HCT116 (cell line): ENCODE data around the gene IPCEF1. TPM values are rescaled to one million over a fixed set of nuclear protein-coding genes. Genes with fewer than 3 reads are reported as not detected.

Source experiments
- ATAC-seq: fragments of 200-7000 bp; cut with Tn5 transposase; 2 replicates; pipeline ENCODE4 v1.9.1; 2020; ENCODE audit warnings: mild to moderate bottlenecking, moderate library complexity
- BruUV-seq: library from RNA; stranded (reverse); fragments of 400-500 nt; replicated peaks from 2 replicates; lab custom pipeline; 2021; lab: Mats Ljungman, UMichigan
- CTCF ChIA-PET: fragments of 300-600 bp; sonication (Branson Sonifier 250); formaldehyde crosslinking; loops from one replicate; lab custom pipeline; 2021; ENCODE audit warnings: antibody characterized with exemption; lab: Charles Lee
- POLR2A ChIA-PET: fragments of 300-600, 350-600 bp; sonication (Branson Sonifier 250); formaldehyde crosslinking; loops from one replicate; lab custom pipeline; 2021; ENCODE audit warnings: antibody characterized with exemption; lab: Charles Lee
- RAD21 ChIA-PET, 2 experiments: fragments of 300-600 bp; sonication (Branson Sonifier 250); formaldehyde crosslinking; loops; one replicate each; lab custom pipeline; 2023; ENCODE audit warnings: low total read pairs in 2 of 2; ENCODE audit not compliant: uncharacterized antibody in 2 of 2, unreplicated experiment in 2 of 2, low non-redundant PET in 1 of 2; lab: Charles Lee
- DNase-seq: peaks from one replicate; pipeline ENCODE4 v3.0.0-alpha.2; 2010; ENCODE audit warnings: low read depth, low spot score
- H2AFZ ChIP-seq: fragments of 200-600 bp; shearing (Covaris generic), sonication (generic); 2 replicates; pipeline ENCODE4 v1.6.1; 2017; ENCODE audit warnings: low read depth, mixed run types, mixed read lengths, antibody characterized with exemption, low read length; ENCODE audit not compliant: poor library complexity, severe bottlenecking
- H3K27ac ChIP-seq: 2 replicates; pipeline ENCODE4 v1.5.1; 2012; ENCODE audit warnings: low read depth, low read length
- H3K27me3 ChIP-seq: fragments of 200-600 bp; sonication (generic); 2 replicates; pipeline ENCODE4 v1.6.1; 2016; ENCODE audit warnings: mixed run types, low read length, mixed read lengths; ENCODE audit not compliant: insufficient read depth
- H3K36me3 ChIP-seq, 2 experiments: fragments of 200-500 bp in 1 of 2; fragments of 200-600 bp in 1 of 2; sonication (Bioruptor generic) in 1 of 2; sonication (generic) in 1 of 2; 2 replicates each; pipeline versions ENCODE4 v1.5.1 to v1.6.1; 2014 to 2016; ENCODE audit warnings: low read length in 2 of 2, inconsistent platforms in 1 of 2, mixed read lengths in 1 of 2, mixed run types in 1 of 2; ENCODE audit not compliant: insufficient read depth in 2 of 2, control insufficient read depth in 1 of 2
- H3K4me1 ChIP-seq, 2 experiments: fragments of 200-600 bp in 1 of 2; sonication (generic) in 1 of 2; 2 replicates each; pipeline versions ENCODE4 v1.5.1 to v1.6.1; 2012 to 2017; ENCODE audit warnings: low read length in 2 of 2, inconsistent platforms in 1 of 2, mild to moderate bottlenecking in 1 of 2, mixed read lengths in 1 of 2, mixed run types in 1 of 2, moderate library complexity in 1 of 2; ENCODE audit not compliant: insufficient read depth in 2 of 2, control insufficient read depth in 1 of 2
- H3K4me2 ChIP-seq: fragments of 200-600 bp; sonication (generic); 2 replicates; pipeline ENCODE4 v1.6.1; 2017; ENCODE audit warnings: mixed run types, low read length, mixed read lengths
- H3K4me3 ChIP-seq, 2 experiments: fragments of 200-600 bp in 1 of 2; sonication (generic) in 1 of 2; replicated peaks in 1 of 2; 2 replicates each; pipeline ENCODE4 v1.5.1; 2011 to 2016; ENCODE audit warnings: low read length in 2 of 2, control low read depth in 1 of 2, low read depth in 1 of 2, mild to moderate bottlenecking in 1 of 2, mixed read lengths in 1 of 2, mixed run types in 1 of 2
- H3K79me2 ChIP-seq: fragments of 200-600 bp; sonication (generic); 2 replicates; pipeline ENCODE4 v1.6.1; 2017; ENCODE audit warnings: mild to moderate bottlenecking, mixed run types, low read length, moderate library complexity, mixed read lengths; ENCODE audit not compliant: insufficient read depth
- H3K9ac ChIP-seq: fragments of 200-600 bp; sonication (generic); 2 replicates; pipeline ENCODE4 v1.6.1; 2016; ENCODE audit warnings: low read length, mixed read lengths
- H3K9me2 ChIP-seq: fragments of 200-600 bp; sonication (generic), shearing (Covaris generic); 2 replicates; pipeline ENCODE4 v1.6.1; 2017; ENCODE audit warnings: mixed run types, mild to moderate bottlenecking, moderate library complexity; ENCODE audit not compliant: insufficient read depth
- H3K9me3 ChIP-seq, 2 experiments: fragments of 200-500 bp in 1 of 2; fragments of 200-600 bp in 1 of 2; sonication (Bioruptor generic) in 1 of 2; sonication (generic) in 1 of 2; 2 replicates each; pipeline ENCODE4 v1.6.1; 2014 to 2017; ENCODE audit warnings: low read length in 2 of 2, mixed read lengths in 2 of 2, inconsistent platforms in 1 of 2, low read depth in 1 of 2, mild to moderate bottlenecking in 1 of 2, mixed run types in 1 of 2, moderate library complexity in 1 of 2; ENCODE audit not compliant: control insufficient read depth in 1 of 2, insufficient read depth in 1 of 2
- H4K20me1 ChIP-seq: fragments of 200-600 bp; sonication (generic), shearing (Covaris generic); 2 replicates; pipeline ENCODE4 v1.6.1; 2017; ENCODE audit warnings: mixed run types, mild to moderate bottlenecking, moderate library complexity; ENCODE audit not compliant: insufficient read depth
- CEBPB ChIP-seq: IDR thresholded peaks from 2 replicates; pipeline ENCODE4 v1.6.1; 2012; ENCODE audit warnings: low read depth
- ELF1 ChIP-seq: IDR thresholded peaks from 2 replicates; pipeline ENCODE4 v1.6.1; 2012; ENCODE audit warnings: low read depth, borderline replicate concordance
- EZH2 ChIP-seq: fragments of 200-600 bp; sonication (generic); IDR thresholded peaks from 2 replicates; pipeline ENCODE4 v1.6.1; 2017; ENCODE audit warnings: antibody characterized with exemption, mixed run types
- EZH2phosphoT487 ChIP-seq: fragments of 200-600 bp; IDR thresholded peaks from 2 replicates; pipeline ENCODE4 v1.6.1; 2018; ENCODE audit warnings: antibody characterized with exemption, borderline replicate concordance
- FOSL1 ChIP-seq: IDR thresholded peaks from 2 replicates; pipeline ENCODE4 v1.6.1; 2012; ENCODE audit warnings: low read depth
- JUND ChIP-seq: IDR thresholded peaks from 2 replicates; pipeline ENCODE4 v1.6.1; 2012
- POLR2A ChIP-seq: IDR thresholded peaks from 2 replicates; pipeline ENCODE4 v1.7.0; 2011; ENCODE audit warnings: borderline replicate concordance; ENCODE audit not compliant: insufficient read depth, insufficient read length; ENCODE audit errors: extremely low read depth
- POLR2AphosphoS5 ChIP-seq: IDR thresholded peaks from 2 replicates; pipeline ENCODE4 v1.6.1; 2011; ENCODE audit warnings: mild to moderate bottlenecking, low read depth, low read length, moderate library complexity
- RAD21 ChIP-seq: IDR thresholded peaks from 2 replicates; pipeline ENCODE4 v1.6.1; 2012; ENCODE audit warnings: low read depth, mild to moderate bottlenecking
- SP1 ChIP-seq: IDR thresholded peaks from 2 replicates; pipeline ENCODE4 v1.6.1; 2012; ENCODE audit warnings: low read depth
- SRF ChIP-seq: IDR thresholded peaks from 2 replicates; pipeline ENCODE4 v1.6.1; 2012; ENCODE audit warnings: low read depth
- TCF7L2 ChIP-seq: IDR thresholded peaks from 2 replicates; pipeline ENCODE4 v1.7.0; 2011; ENCODE audit warnings: borderline replicate concordance, inconsistent platforms; ENCODE audit not compliant: insufficient read depth, insufficient read length; ENCODE audit errors: extremely low read depth
- YY1 ChIP-seq: IDR thresholded peaks from 2 replicates; pipeline ENCODE4 v1.6.1; 2011; ENCODE audit warnings: low read length, low read depth, moderate library complexity, mild to moderate bottlenecking; ENCODE audit not compliant: insufficient replicate concordance; ENCODE audit errors: extremely low read depth
- ZFX ChIP-seq: fragments of 450-650 bp; IDR thresholded peaks from 2 replicates; pipeline ENCODE4 v1.6.1; 2017
- ZNF274 ChIP-seq: fragments of 200-500 bp; sonication (Bioruptor generic); IDR thresholded peaks from 2 replicates; pipeline ENCODE4 v1.6.1; 2014; ENCODE audit warnings: mild to moderate bottlenecking, low read depth, low read length, inconsistent platforms
- intact Hi-C: fragments of 100-400 bp; cut with micrococcal nuclease; formaldehyde crosslinking; loops from 2 replicates; pipeline ENCODE4 v1.10.0; 2022
- total RNA-seq: library from RNA; stranded (reverse); gene quantifications from one replicate; pipeline ENCODE4 v1.2.1, GENCODE V29; 2021; ENCODE audit not compliant: unreplicated experiment
- TF ChIP-seq, protein P1 (sequence below): IDR thresholded peaks from 2 replicates; pipeline ENCODE4 v1.6.1; 2012; ENCODE audit warnings: low read depth
- TF ChIP-seq, protein P2 (sequence below): IDR thresholded peaks from 2 replicates; pipeline ENCODE4 v1.6.1; 2012
- TF ChIP-seq, protein P3 (sequence below): IDR thresholded peaks from 2 replicates; pipeline ENCODE4 v1.6.1; 2011; ENCODE audit warnings: mild to moderate bottlenecking, low read length, moderate library complexity; ENCODE audit not compliant: insufficient replicate concordance; ENCODE audit errors: extremely low read depth
- TF ChIP-seq, protein P4 (sequence below), 3 experiments: fragments of 200-600 bp in 1 of 3; sonication (generic) in 1 of 3; IDR thresholded peaks in 2 of 3; conservative IDR thresholded peaks in 1 of 3; 2 replicates each; pipeline ENCODE4 v1.5.1; 2012 to 2017; ENCODE audit warnings: low read depth in 2 of 3, low read length in 2 of 3, antibody characterized with exemption in 1 of 3, borderline replicate concordance in 1 of 3, control low read depth in 1 of 3, mild to moderate bottlenecking in 1 of 3, mixed read lengths in 1 of 3, mixed run types in 1 of 3, moderate library complexity in 1 of 3; ENCODE audit not compliant: insufficient read depth in 1 of 3

The IPCEF1 gene
- total RNA-seq, 1 experiment from 2014 or later = 0.32 TPM

DNA sequence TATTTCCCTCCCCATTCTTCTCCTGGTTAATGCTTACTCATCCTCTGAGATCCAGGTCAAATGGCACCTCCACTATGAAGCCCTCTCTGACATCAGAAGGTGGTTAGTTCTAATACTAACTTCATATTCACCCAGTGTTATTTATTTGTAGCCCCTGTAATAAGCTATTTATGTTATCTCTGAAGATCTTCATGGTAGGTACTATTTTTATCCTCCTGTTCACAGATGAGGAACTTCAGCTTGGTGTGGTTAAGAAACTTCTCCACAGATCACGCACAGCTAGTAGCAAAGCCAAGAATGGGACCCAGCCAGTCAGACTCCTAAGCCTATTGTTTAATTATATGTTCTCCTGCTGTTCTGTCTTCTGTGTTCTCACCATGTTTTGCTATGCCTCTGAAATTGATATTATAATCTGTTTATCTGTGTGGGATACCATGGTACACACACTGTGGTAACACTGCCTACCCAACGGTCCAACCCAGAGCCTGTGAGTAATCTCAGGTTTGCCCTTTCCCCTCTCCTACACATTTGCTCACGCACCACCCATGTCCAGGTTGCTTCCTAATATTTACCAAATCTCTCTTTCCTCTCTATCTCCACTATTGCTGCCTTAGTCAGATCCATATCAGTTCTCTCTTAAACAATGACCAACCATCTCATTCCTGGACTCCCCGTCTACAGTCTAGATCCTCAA lies 98.4 kb downstream of the IPCEF1 start:
- Histone ChIP-seq H3K4me3 (no peak overlapping the region), H3K36me3 (no peaks in the 10 kb centered on the region), H3K27me3 (no peaks in the 10 kb centered on the region), H3K27ac (no peak overlapping the region), H3K79me2 (no peaks in the 10 kb centered on the region), H3K9me3 (0 out of 4 replicates have a peak, but pooled peaks cover 0 to 4% of the 10 kb centered on the region in 2 experiments), H4K20me1 (no peaks in the 10 kb centered on the region), H3K4me1 (no peaks in the 10 kb centered on the region), H3K9ac (no peak overlapping the region), H3K9me2 (no peaks in the 10 kb centered on the region), H2AFZ (no peak overlapping the region), H3K4me2 (no peak overlapping the region)
- BruUV-seq = no TSS peak
- CTCF ChIA-PET = no interaction called here
- POLR2A ChIA-PET = no interaction called here
- RAD21 ChIA-PET = no interaction called here
- no peak for ATAC-seq
- DNase-seq = no peak
- TF ChIP-seq, protein P1, sequence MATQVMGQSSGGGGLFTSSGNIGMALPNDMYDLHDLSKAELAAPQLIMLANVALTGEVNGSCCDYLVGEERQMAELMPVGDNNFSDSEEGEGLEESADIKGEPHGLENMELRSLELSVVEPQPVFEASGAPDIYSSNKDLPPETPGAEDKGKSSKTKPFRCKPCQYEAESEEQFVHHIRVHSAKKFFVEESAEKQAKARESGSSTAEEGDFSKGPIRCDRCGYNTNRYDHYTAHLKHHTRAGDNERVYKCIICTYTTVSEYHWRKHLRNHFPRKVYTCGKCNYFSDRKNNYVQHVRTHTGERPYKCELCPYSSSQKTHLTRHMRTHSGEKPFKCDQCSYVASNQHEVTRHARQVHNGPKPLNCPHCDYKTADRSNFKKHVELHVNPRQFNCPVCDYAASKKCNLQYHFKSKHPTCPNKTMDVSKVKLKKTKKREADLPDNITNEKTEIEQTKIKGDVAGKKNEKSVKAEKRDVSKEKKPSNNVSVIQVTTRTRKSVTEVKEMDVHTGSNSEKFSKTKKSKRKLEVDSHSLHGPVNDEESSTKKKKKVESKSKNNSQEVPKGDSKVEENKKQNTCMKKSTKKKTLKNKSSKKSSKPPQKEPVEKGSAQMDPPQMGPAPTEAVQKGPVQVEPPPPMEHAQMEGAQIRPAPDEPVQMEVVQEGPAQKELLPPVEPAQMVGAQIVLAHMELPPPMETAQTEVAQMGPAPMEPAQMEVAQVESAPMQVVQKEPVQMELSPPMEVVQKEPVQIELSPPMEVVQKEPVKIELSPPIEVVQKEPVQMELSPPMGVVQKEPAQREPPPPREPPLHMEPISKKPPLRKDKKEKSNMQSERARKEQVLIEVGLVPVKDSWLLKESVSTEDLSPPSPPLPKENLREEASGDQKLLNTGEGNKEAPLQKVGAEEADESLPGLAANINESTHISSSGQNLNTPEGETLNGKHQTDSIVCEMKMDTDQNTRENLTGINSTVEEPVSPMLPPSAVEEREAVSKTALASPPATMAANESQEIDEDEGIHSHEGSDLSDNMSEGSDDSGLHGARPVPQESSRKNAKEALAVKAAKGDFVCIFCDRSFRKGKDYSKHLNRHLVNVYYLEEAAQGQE = no peak
- TF ChIP-seq SRF = no peak
- TF ChIP-seq YY1 = no peak
- TF ChIP-seq SP1 = no peak
- no peak for TF ChIP-seq FOSL1
- TF ChIP-seq POLR2A = no peak
- no peak for TF ChIP-seq RAD21
- TF ChIP-seq EZH2 = no peak
- TF ChIP-seq EZH2phosphoT487 = no peak
- TF ChIP-seq ZNF274 = no peak
- TF ChIP-seq, protein P2, sequence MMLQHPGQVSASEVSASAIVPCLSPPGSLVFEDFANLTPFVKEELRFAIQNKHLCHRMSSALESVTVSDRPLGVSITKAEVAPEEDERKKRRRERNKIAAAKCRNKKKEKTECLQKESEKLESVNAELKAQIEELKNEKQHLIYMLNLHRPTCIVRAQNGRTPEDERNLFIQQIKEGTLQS = no peak
- no peak for TF ChIP-seq POLR2AphosphoS5
- TF ChIP-seq ZFX = no peak
- TF ChIP-seq, protein P3, sequence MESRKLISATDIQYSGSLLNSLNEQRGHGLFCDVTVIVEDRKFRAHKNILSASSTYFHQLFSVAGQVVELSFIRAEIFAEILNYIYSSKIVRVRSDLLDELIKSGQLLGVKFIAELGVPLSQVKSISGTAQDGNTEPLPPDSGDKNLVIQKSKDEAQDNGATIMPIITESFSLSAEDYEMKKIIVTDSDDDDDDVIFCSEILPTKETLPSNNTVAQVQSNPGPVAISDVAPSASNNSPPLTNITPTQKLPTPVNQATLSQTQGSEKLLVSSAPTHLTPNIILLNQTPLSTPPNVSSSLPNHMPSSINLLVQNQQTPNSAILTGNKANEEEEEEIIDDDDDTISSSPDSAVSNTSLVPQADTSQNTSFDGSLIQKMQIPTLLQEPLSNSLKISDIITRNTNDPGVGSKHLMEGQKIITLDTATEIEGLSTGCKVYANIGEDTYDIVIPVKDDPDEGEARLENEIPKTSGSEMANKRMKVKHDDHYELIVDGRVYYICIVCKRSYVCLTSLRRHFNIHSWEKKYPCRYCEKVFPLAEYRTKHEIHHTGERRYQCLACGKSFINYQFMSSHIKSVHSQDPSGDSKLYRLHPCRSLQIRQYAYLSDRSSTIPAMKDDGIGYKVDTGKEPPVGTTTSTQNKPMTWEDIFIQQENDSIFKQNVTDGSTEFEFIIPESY = no peak
- no peak for TF ChIP-seq JUND
- TF ChIP-seq TCF7L2 = no peak
- TF ChIP-seq, protein P4, sequence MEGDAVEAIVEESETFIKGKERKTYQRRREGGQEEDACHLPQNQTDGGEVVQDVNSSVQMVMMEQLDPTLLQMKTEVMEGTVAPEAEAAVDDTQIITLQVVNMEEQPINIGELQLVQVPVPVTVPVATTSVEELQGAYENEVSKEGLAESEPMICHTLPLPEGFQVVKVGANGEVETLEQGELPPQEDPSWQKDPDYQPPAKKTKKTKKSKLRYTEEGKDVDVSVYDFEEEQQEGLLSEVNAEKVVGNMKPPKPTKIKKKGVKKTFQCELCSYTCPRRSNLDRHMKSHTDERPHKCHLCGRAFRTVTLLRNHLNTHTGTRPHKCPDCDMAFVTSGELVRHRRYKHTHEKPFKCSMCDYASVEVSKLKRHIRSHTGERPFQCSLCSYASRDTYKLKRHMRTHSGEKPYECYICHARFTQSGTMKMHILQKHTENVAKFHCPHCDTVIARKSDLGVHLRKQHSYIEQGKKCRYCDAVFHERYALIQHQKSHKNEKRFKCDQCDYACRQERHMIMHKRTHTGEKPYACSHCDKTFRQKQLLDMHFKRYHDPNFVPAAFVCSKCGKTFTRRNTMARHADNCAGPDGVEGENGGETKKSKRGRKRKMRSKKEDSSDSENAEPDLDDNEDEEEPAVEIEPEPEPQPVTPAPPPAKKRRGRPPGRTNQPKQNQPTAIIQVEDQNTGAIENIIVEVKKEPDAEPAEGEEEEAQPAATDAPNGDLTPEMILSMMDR (IDR thresholded peaks at IDR 0.05 in 2 of 3, conservative IDR thresholded peaks at IDR 0.05 in 1 of 3; ENCODE audit: borderline replicate concordance in 1 of 3, insufficient read depth in 1 of 3, low read depth in 2 of 3, low read length in 2 of 3) = no peak
- no peak for TF ChIP-seq CEBPB
- TF ChIP-seq ELF1 = no peak
- intact Hi-C loops = no loop called here
